Aorta (tissue), 5 donors: ENCODE measurements around the gene DAD1. TPM values are rescaled to one million over a fixed set of nuclear protein-coding genes. Genes with fewer than 3 reads are reported as not detected.
"Not testable (repeated sequence)": the region's sequence is repeated elsewhere in the genome, so short reads cannot be mapped to it uniquely, and the experiment has no call there.

Experiments used
- ATAC-seq: fragments of 200-7000 bp; cut with Tn5 transposase; one replicate; pipeline ENCODE4 v1.9.1; 2022; ENCODE audit warnings: moderate library complexity; ENCODE audit not compliant: low FRiP score
- DNase-seq, 2 donors: peaks; one replicate each; pipeline ENCODE4 v3.0.0-alpha.2; 2020
- H3K27ac ChIP-seq, 2 donors: one replicate each; pipeline ENCODE4 v1.5.1; 2013; ENCODE audit warnings: low read length in 2 of 2, mild to moderate bottlenecking in 2 of 2, moderate library complexity in 2 of 2, control low read depth in 1 of 2, inconsistent platforms in 1 of 2, low read depth in 1 of 2
- H3K27me3 ChIP-seq, 2 donors: one replicate each; pipeline ENCODE4 v1.6.1; 2013; ENCODE audit warnings: control low read depth in 1 of 2, low read length in 1 of 2, mild to moderate bottlenecking in 1 of 2, moderate library complexity in 1 of 2; ENCODE audit not compliant: insufficient read depth in 2 of 2, control insufficient read depth in 1 of 2
- H3K36me3 ChIP-seq, 2 donors: one replicate each; pipeline ENCODE4 v1.6.1; 2013; ENCODE audit warnings: control low read depth in 1 of 2, low read length in 1 of 2, mild to moderate bottlenecking in 1 of 2; ENCODE audit not compliant: insufficient read depth in 2 of 2, control insufficient read depth in 1 of 2
- H3K4me1 ChIP-seq, 2 donors: one replicate each; pipeline ENCODE4 v1.6.1; 2013; ENCODE audit warnings: low read length in 2 of 2, control low read depth in 1 of 2, mild to moderate bottlenecking in 1 of 2, moderate library complexity in 1 of 2; ENCODE audit not compliant: insufficient read depth in 2 of 2, control insufficient read depth in 1 of 2
- H3K4me3 ChIP-seq, 2 donors: one replicate each; pipeline ENCODE4 v1.5.1; 2013; ENCODE audit warnings: low read length in 2 of 2, control low read depth in 1 of 2, mild to moderate bottlenecking in 1 of 2
- H3K9me3 ChIP-seq: one replicate; pipeline ENCODE4 v1.6.1; 2013; ENCODE audit warnings: mild to moderate bottlenecking, low read length; ENCODE audit not compliant: control insufficient read depth
- WGBS, 2 donors: extraction: QIAGEN DNeasy Blood & Tissue Kit; methylation state at CpG; one replicate each; pipeline ENCODE4 v1.1.7; 2013; 5-methylcytosine and 5-hydroxymethylcytosine counted together
- intact Hi-C, 2 donors: fragments of 100-400 bp; cut with DNase I; formaldehyde crosslinking; loops; one replicate each; pipeline versions ENCODE4 v1.14.2 to v1.15.0; 2022
- polyA plus RNA-seq, 2 donors: library from polyadenylated mRNA; stranded (reverse); fragments of 200-250 nt; gene quantifications; one replicate each; pipeline ENCODE4 v1.2.3, GENCODE V29; 2013
- total RNA-seq, 2 donors: library from RNA; stranded (reverse); fragmentation: NEBNext Ultra II Directional; extraction: Animal tissue kit (Norgen Biotek cat#: 25700); gene quantifications; one replicate each; pipeline ENCODE4 v1.2.1, GENCODE V29; 2021
- donor health status: healthy with polysubstance abuse.
- donor health status: Bipolar disorder and iron deficiency.
- donor health status: DM: no; HTN: no; CAD: no.
- donor health status: DM: no; HTN: no; CAD: no.
- donor health status: DM: yes; HTN: yes; CAD: no.

Gene DAD1
- total and polyA plus RNA-seq, 4 donors, result 143 to 309 (median 195) TPM

GRCh38 chr14:22543570-22544357 lies 45.3 kb downstream of the DAD1 start:
- H3K36me3 ChIP-seq, H3K4me3 ChIP-seq, ATAC-seq, H3K4me1 ChIP-seq, H3K27me3 ChIP-seq, H3K27ac ChIP-seq, DNase-seq, intact Hi-C loops, H3K9me3 ChIP-seq: not testable (repeated sequence)
- 96 to 97% methylated on average over 13 of the region's 13 CpGs for WGBS, 2 donors

DNA sequence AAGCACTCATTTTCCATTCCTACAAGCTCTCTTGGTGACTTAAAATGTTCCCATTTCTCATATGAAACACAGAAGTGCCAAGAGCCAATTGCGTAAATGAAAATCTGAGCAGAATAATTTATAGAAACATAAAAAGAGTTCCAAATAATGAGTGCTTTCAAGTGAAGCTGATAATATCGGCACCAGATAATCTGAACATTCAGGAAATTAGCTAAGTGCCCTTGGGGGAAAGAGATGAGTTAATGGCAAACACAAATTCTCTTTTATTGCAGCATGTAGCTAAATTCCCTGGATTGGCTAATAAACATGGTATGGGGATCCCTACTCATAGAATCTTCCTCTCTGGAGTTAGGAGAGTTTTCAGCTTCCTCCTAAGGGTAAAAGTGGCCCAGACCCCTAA lies 46.7 kb downstream of the DAD1 start:
- Histone ChIP-seq H3K27ac (no peak overlapping the region), H3K4me3 (no peak overlapping the region), H3K36me3 (no peaks in the 10 kb centered on the region), H3K9me3 (no peaks in the 10 kb centered on the region), H3K27me3 (no peaks in the 10 kb centered on the region), H3K4me1 (peaks cover 0 to 2% of the 10 kb centered on the region in 2 donors)
- WGBS, 2 donors, result 92 to 94% methylated on average over 2 of the region's 2 CpGs
- intact Hi-C loops, result no loop called here
- ATAC-seq (no peak), DNase-seq (no peak)

DNA sequence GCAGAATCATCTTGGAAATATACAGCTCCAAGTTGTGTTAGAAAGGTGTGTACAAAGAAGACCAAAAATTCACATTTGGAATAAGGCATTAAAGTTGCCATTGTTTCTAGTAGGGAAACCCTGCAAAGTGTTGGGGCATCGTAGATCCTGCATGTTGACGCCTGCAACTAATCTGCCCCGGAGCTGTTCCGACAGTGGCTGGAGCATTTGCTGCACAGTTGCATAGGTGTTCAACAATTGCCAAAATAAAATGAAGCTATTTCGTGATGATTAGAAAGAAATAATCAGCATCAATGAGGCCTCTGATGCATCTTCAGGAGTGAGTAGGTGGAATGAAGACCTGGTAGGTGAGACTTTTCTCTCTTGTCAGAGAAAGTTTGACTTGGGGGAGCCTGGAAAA lies 47.3 kb downstream of the DAD1 start:
- 94 to 97% methylated on average over 5 of the region's 5 CpGs for WGBS, 2 donors
- Histone ChIP-seq H3K4me1 (peaks cover 0 to 2% of the 10 kb centered on the region in 2 donors), H3K36me3 (no peaks in the 10 kb centered on the region), H3K27ac (no peak overlapping the region), H3K9me3 (no peaks in the 10 kb centered on the region), H3K4me3 (no peak overlapping the region), H3K27me3 (no peaks in the 10 kb centered on the region)
- intact Hi-C loops, result no loop called here
- DNase-seq (no peak), ATAC-seq (no peak)

DNA sequence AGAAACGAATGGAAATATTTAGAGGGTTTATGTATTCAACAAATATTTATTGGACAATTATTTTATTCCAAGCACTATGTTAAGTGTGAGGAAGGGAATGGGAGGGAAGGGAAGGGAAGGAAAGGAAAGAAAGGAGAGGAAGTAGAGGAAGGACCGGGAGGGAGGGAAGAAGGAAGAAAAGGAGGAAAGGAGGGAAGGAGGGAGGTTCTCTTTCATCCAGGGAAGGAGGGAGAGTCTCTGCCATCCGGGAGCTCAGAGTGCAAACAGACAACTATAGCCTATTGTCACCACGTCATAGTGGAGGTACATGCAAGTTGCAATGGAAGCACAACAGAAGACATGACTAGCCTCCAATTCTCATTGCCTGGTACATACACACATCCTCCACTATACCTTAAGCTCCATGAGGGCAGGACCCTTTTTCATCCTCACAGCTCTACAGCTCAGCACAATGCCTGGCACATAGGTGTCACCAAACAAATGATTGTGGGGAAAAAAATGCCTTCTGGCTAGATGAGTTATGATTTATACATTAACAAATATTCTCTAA lies 48.1 kb downstream of the DAD1 start:
- H3K36me3 ChIP-seq, result no peaks in the 10 kb centered on the region
- H3K27ac ChIP-seq, result no peak overlapping the region
- DNase-seq (no peak), ATAC-seq (no peak)
- H3K9me3 ChIP-seq, result no peaks in the 10 kb centered on the region
- intact Hi-C loops, result no loop called here
- H3K27me3 ChIP-seq, result no peaks in the 10 kb centered on the region
- 75 to 83% methylated on average over 4 of the region's 4 CpGs for WGBS, 2 donors
- H3K4me1 ChIP-seq, result peaks cover 0 to 2% of the 10 kb centered on the region in 2 donors
- no peak overlapping the region for H3K4me3 ChIP-seq

GRCh38 chr14:22540293-22540692 lies 48.7 kb downstream of the DAD1 start:
- Histone ChIP-seq H3K36me3 (no peaks in the 10 kb centered on the region), H3K4me3 (no peak overlapping the region), H3K9me3 (no peaks in the 10 kb centered on the region), H3K4me1 (peaks cover 0 to 2% of the 10 kb centered on the region in 2 donors), H3K27me3 (no peaks in the 10 kb centered on the region), H3K27ac (no peak overlapping the region)
- no peak for DNase-seq
- 9 to 20% methylated on average over 1 of the region's 1 CpG for WGBS, 2 donors
- no peak for ATAC-seq
- intact Hi-C loops, result no loop called here

DNA sequence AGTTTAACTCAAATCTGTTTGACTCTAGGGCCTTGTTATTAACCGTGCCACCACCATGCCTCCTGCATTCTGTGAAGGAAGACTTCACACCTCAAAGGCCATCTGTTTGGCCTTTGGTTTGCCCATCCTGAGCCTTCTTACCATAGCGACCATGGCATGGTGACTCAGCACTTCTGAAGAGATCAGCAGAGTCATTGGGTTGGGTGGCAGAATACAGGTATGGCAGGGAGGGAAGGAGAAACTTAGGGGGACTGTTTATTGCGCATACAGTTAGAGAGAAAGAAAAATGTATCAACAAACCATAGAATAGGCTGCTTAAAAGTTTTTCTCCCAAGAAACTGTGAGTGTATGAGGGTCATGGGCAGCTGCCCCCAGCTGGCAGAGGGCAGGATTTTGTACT lies 49.2 kb downstream of the DAD1 start:
- Histone ChIP-seq H3K4me3 (no peak overlapping the region), H3K4me1 (peaks cover 0 to 2% of the 10 kb centered on the region in 2 donors), H3K36me3 (no peaks in the 10 kb centered on the region), H3K9me3 (no peaks in the 10 kb centered on the region), H3K27me3 (no peaks in the 10 kb centered on the region), H3K27ac (no peak overlapping the region)
- intact Hi-C loops, result no loop called here
- no peak for DNase-seq
- WGBS, 2 donors, result 91 to 93% methylated on average over 3 of the region's 3 CpGs
- no peak for ATAC-seq

- intact Hi-C loops, result no loop called here
- Histone ChIP-seq H3K4me3 (no peak overlapping the region), H3K4me1 (peaks cover 0 to 2% of the 10 kb centered on the region in 2 donors), H3K27ac (no peak overlapping the region), H3K36me3 (no peaks in the 10 kb centered on the region), H3K9me3 (no peaks in the 10 kb centered on the region), H3K27me3 (no peaks in the 10 kb centered on the region)
- 92 to 93% methylated on average over 5 of the region's 5 CpGs for WGBS, 2 donors
- no peak for DNase-seq
- ATAC-seq, result no peak
Observed at GRCh38 chr14:22538671-22539228, 50.3 kb downstream of the DAD1 start.

- Histone ChIP-seq H3K36me3 (no peaks in the 10 kb centered on the region), H3K4me3 (no peak overlapping the region), H3K27ac (no peak overlapping the region), H3K27me3 (no peaks in the 10 kb centered on the region), H3K4me1 (peaks cover under 1 to 2% of the 10 kb centered on the region in 2 donors), H3K9me3 (no peaks in the 10 kb centered on the region)
- intact Hi-C loops, result no loop called here
- WGBS, 2 donors, result 97% methylated on average over 8 of the region's 8 CpGs
- ATAC-seq (no peak), DNase-seq (no peak)
Observed at GRCh38 chr14:22537436-22538310, 51.4 kb downstream of the DAD1 start.
